ENCODE results near the gene MTFR1L. TPM values are rescaled to one million over a fixed set of nuclear protein-coding genes. Genes with fewer than 3 reads are reported as not detected.

MTFR1L gene
- total RNA-seq, 4 donors from 2014 or later, result 91.1 to 107 (median 101) TPM

- Histone ChIP-seq H3K4me3 (no peak overlapping the region), H3K36me3 (peaks cover 71 to 83% (median 76%) of the 10 kb centered on the region in 4 donors), H3K9me3 (no peaks in the 10 kb centered on the region), H3K27me3 (no peaks in the 10 kb centered on the region), H3K4me1 (peaks cover 0 to 4% (median 0%) of the 10 kb centered on the region in 4 donors), H3K27ac (replicated peaks in 1 of 4) (no peak overlapping the region)
- no peak for DNase-seq (ENCODE audit: extremely low spot score)
- intact Hi-C loops (cut with DNase I), result no loop called here
- TF ChIP-seq CTCF (IDR thresholded peaks at IDR 0.05), result no peak
- TF ChIP-seq POLR2A (IDR thresholded peaks at IDR 0.05; ENCODE audit: low read depth), result no peak
- TF ChIP-seq EP300 (IDR thresholded peaks at IDR 0.05), result no peak
- no peak for TF ChIP-seq POLR2AphosphoS5 (IDR thresholded peaks at IDR 0.05)
- 62% methylated on average over 5 of the region's 5 CpGs for WGBS
Observed at GRCh38 chr1:25831569-25832196, 11.9 kb downstream of the MTFR1L start.

DNA sequence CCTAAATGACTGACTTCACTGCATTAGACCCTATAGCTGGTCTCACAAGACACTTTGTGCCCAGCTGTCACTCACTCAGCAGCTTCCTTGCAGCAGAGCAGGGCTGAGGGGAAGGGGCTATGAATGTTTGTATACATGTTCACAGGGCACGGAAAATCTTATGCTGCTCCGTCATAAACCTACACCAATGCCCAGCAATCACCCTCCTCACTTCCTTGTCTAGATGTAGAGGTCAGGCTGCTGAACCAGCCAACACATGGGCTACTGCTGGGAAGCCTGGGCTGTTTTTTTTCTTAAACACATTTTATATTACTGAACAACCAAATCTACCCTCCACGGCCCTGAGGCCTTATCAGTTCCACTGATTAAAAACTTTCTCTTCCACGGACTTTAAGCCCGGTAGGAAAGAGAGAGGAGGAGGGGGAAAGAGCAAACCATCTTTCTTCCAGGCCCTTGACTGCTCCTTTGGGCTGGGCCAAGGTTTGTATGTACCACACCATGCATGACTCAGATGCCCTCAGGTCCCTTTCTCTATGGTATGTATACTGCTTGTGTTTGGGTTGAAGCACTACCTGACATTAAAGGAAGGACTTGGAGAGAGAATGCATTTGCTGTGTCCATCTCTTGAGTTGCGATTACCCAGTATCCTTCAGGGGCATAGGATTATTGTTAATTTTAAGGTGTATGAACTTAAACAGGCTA is 12.7 kb downstream of the MTFR1L start:
- Histone ChIP-seq H3K9me3 (no peaks in the 10 kb centered on the region), H3K4me3 (no peak overlapping the region), H3K36me3 (peaks cover 63 to 75% (median 68%) of the 10 kb centered on the region in 4 donors), H3K27me3 (no peaks in the 10 kb centered on the region), H3K4me1 (peaks cover 0 to 4% (median 0%) of the 10 kb centered on the region in 4 donors), H3K27ac (replicated peaks in 1 of 4) (no peak overlapping the region)
- 85% methylated on average over 6 of the region's 6 CpGs for WGBS
- DNase-seq (ENCODE audit: extremely low spot score), result no peak
- TF ChIP-seq POLR2AphosphoS5 (IDR thresholded peaks at IDR 0.05) (no peak), EP300 (IDR thresholded peaks at IDR 0.05) (no peak), CTCF (IDR thresholded peaks at IDR 0.05) (no peak), POLR2A (IDR thresholded peaks at IDR 0.05; ENCODE audit: low read depth) (no peak)
- intact Hi-C loops (cut with DNase I), result no loop called here

DNA sequence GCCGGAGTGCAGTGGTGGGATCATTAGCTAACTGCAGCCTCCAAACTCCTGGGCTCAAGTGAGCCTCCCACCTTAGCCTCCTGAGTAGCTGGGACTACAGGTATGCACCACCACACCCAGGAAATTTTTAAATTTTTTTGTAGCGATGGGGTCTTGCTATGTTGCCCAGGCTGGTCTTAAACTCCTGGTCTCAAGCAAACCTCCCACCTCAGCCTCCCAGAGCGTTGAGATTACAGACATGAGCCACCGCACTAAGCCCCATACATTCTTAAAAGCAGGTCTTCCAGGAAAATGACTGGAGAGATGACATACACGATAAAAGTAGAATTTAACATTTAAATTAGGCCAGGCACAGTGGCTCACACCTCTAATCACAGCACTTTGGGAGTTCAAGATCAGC is 13.4 kb downstream of the MTFR1L start:
- no peak for DNase-seq (ENCODE audit: extremely low spot score)
- H3K27me3 ChIP-seq, result no peaks in the 10 kb centered on the region
- TF ChIP-seq POLR2AphosphoS5 (IDR thresholded peaks at IDR 0.05), result no peak
- TF ChIP-seq POLR2A (IDR thresholded peaks at IDR 0.05; ENCODE audit: low read depth), result no peak
- TF ChIP-seq CTCF (IDR thresholded peaks at IDR 0.05), result no peak
- no peak for TF ChIP-seq EP300 (IDR thresholded peaks at IDR 0.05)
- intact Hi-C loops (cut with DNase I), result no loop called here
- H3K27ac ChIP-seq (replicated peaks in 1 of 4), result no peak overlapping the region
- H3K36me3 ChIP-seq, result peaks cover 56 to 68% (median 61%) of the 10 kb centered on the region in 4 donors
- H3K9me3 ChIP-seq, result no peaks in the 10 kb centered on the region
- no peak overlapping the region for H3K4me3 ChIP-seq
- H3K4me1 ChIP-seq, result peaks cover 0 to 4% (median 0%) of the 10 kb centered on the region in 4 donors
- WGBS, result 97% methylated on average over 5 of the region's 5 CpGs

DNA sequence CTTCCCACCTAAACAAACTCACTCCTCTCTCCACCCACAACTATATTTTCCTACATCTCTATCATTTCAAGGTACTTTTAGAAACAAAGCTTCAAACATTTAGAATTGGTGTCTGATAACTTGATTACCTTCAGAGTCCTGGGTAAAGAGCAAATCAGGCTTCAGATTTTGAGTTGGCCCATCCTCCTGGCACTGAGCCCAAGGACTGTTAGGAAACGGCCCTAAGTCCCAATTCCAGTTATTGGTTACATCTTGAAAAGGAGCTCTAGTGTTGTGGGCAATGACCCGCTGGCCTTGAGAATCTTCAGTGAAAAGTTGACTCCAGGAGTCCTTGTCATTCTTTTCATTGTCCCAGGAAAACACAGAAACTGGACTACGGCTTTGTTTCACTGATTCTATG is 15.1 kb downstream of the MTFR1L start:
- Histone ChIP-seq H3K36me3 (peaks cover 39 to 51% (median 44%) of the 10 kb centered on the region in 4 donors), H3K9me3 (no peaks in the 10 kb centered on the region), H3K27ac (replicated peaks in 1 of 4) (no peak overlapping the region), H3K27me3 (no peaks in the 10 kb centered on the region), H3K4me1 (peaks cover 0 to 4% (median 0%) of the 10 kb centered on the region in 4 donors), H3K4me3 (no peak overlapping the region)
- no peak for DNase-seq (ENCODE audit: extremely low spot score)
- TF ChIP-seq EP300 (IDR thresholded peaks at IDR 0.05) (no peak), POLR2A (IDR thresholded peaks at IDR 0.05; ENCODE audit: low read depth) (no peak), CTCF (IDR thresholded peaks at IDR 0.05) (no peak), POLR2AphosphoS5 (IDR thresholded peaks at IDR 0.05) (no peak)
- 72% methylated on average over 3 of the region's 3 CpGs for WGBS
- intact Hi-C loops (cut with DNase I), result no loop called here

Data from esophagus muscularis mucosa (tissue), 4 donors.